ENCODE measurements around the gene TEX19. TPM values are rescaled to one million over a fixed set of nuclear protein-coding genes. Genes with fewer than 3 reads are reported as not detected.

Gene TEX19
- total RNA-seq, 2 donors from 2014 or later: 10.6 TPM; not detected in 1

DNA sequence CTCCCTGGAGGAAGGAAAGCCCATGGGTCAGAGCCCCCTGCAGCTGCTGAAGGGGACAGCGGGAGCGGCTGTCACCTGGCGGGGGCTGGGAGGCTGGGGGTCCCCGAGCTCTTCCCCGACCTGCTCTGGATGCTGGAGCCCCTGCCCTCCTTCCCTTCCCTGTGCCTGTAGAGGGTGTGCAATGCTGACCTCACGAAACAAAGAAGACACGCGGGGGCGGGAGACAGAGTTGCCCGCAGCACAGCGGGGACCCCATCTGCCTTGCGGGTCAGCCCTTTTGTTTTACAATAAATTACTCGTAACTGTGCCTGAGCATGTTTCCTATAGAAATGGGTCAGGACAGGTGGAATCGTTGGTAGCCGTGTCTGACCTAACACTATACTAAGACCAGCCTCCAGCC, 31.8 kb upstream of the TEX19 start:
- WGBS: 67% methylated on average over 15 of the region's 15 CpGs
- intact Hi-C loops (cut with DNase I): no loop called here

DNA sequence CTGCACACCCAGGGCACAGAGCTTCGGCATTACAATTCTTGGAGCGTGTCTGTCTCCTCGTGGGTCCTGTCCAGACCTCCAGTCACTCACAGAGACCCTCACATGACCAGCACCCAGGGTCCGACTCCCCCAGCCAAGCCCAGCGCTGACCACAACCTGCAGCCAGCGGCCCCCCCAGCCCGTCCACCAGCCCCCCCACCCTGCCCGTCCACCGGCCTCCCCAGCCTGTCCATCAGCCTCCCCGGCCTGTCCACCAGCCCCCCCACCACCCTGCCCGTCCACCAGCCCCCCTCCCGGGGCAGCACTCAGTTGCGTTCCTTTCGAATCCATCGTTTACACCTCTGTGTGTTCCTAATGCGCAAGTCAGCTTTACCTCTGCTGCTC, 31.3 kb upstream of the TEX19 start:
- intact Hi-C loops (cut with DNase I): no loop called here
- no peaks in the 10 kb centered on the region for H3K27me3 ChIP-seq (replicated peaks; ENCODE audit: insufficient read depth)
- no peaks in the 10 kb centered on the region for H3K36me3 ChIP-seq
- no peak overlapping the region for H3K4me3 ChIP-seq
- TF ChIP-seq POLR2AphosphoS5 (IDR thresholded peaks at IDR 0.05) (no peak), POLR2A (IDR thresholded peaks at IDR 0.05) (no peak)
- TF ChIP-seq, protein P1, sequence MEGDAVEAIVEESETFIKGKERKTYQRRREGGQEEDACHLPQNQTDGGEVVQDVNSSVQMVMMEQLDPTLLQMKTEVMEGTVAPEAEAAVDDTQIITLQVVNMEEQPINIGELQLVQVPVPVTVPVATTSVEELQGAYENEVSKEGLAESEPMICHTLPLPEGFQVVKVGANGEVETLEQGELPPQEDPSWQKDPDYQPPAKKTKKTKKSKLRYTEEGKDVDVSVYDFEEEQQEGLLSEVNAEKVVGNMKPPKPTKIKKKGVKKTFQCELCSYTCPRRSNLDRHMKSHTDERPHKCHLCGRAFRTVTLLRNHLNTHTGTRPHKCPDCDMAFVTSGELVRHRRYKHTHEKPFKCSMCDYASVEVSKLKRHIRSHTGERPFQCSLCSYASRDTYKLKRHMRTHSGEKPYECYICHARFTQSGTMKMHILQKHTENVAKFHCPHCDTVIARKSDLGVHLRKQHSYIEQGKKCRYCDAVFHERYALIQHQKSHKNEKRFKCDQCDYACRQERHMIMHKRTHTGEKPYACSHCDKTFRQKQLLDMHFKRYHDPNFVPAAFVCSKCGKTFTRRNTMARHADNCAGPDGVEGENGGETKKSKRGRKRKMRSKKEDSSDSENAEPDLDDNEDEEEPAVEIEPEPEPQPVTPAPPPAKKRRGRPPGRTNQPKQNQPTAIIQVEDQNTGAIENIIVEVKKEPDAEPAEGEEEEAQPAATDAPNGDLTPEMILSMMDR (IDR thresholded peaks at IDR 0.05): no peak
- H3K27ac ChIP-seq: no peak overlapping the region
- H3K4me1 ChIP-seq (replicated peaks): peaks cover 5% of the 10 kb centered on the region
- DNase-seq (ENCODE audit: low spot score): no peak
- 58% methylated on average over 16 of the region's 16 CpGs for WGBS
- H3K9me3 ChIP-seq: no peaks in the 10 kb centered on the region

More for the DNA sequence above, 31.8 kb upstream of the TEX19 start:
- Histone ChIP-seq H3K27me3 (replicated peaks; ENCODE audit: insufficient read depth) (no peaks in the 10 kb centered on the region), H3K4me1 (replicated peaks) (peaks cover 5% of the 10 kb centered on the region), H3K9me3 (no peaks in the 10 kb centered on the region), H3K4me3 (no peak overlapping the region), H3K36me3 (no peaks in the 10 kb centered on the region), H3K27ac (no peak overlapping the region)
- TF ChIP-seq POLR2A (IDR thresholded peaks at IDR 0.05): no peak
- TF ChIP-seq, protein P1 (IDR thresholded peaks at IDR 0.05): no peak
- TF ChIP-seq POLR2AphosphoS5 (IDR thresholded peaks at IDR 0.05): no peak
- no peak for DNase-seq (ENCODE audit: low spot score)

DNA sequence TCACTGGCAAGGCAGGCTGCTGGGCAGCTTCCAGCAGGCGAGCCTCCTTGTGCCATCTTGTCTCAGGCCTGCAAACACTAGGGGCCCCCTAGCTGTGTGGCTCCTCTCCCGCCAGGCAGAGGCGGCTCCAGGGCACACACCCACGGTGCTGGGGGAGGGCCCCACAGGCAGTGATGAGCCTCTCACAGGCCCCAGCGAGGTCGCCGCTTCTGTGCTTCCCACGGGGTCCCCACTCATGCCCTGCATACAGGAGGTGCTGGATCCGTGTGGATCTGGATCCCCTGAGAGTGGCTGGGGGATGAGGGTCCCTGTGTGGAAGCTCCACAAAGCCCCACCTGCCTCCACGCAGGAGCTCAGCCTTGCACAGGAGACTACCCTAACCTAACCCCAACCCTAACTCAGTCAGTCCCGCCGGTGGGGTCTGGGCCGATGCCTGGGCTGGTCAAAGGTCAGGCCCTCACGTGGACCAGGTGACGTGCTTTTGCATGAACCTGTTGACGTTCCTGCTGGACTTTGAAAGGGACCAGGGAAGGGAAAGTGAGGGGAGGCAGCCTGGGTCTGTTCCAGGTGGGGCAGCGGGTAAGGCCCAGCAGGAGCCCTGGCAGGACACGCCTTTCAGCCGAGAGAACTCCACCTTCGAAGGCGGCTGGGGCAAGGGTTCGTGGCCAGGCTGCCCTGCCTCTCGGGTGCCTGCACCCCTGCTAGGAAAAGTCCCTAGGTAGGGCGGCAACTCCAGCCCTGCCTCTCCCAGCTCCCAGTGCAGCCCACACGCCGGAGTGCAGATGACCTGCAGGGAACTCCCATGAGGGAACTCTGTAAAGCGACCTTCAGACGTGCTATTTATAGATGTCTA, 30.7 kb upstream of the TEX19 start:
- no peak overlapping the region for H3K27ac ChIP-seq
- no peaks in the 10 kb centered on the region for H3K36me3 ChIP-seq
- intact Hi-C loops (cut with DNase I): no loop called here
- 68% methylated on average over 22 of the region's 28 CpGs for WGBS
- TF ChIP-seq POLR2A (IDR thresholded peaks at IDR 0.05): no peak
- TF ChIP-seq POLR2AphosphoS5 (IDR thresholded peaks at IDR 0.05): no peak
- no peak overlapping the region for H3K4me3 ChIP-seq
- H3K9me3 ChIP-seq: no peaks in the 10 kb centered on the region
- H3K27me3 ChIP-seq (replicated peaks; ENCODE audit: insufficient read depth): no peaks in the 10 kb centered on the region
- H3K4me1 ChIP-seq (replicated peaks): peaks cover 9% of the 10 kb centered on the region
- no peak for DNase-seq (ENCODE audit: low spot score)

DNA sequence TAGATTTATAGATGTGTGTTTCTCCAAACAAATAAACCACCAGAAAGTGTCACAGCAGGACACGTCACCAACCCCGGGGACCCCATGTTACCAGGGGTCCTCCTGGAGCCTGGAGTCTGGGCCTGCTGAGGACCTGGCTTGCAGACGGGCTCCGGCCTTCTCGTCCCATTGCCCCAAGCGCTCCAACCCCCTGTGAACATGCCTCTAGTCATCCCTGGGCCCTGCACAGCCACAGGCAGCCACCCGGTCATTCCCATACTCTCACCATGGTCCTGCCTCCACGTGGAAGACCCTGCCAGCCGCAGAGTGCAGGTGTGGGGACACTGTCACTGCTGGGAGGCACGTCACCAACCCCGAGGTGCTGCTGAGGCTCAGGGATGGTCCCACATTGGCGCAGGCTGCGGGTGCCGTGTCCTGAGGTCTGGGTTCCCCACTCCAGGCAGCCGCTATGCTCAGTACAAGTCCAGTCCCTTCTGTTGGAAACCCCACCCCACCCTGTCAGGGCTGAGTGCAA, 30.0 kb upstream of the TEX19 start:
- H3K9me3 ChIP-seq: no peaks in the 10 kb centered on the region
- no peak overlapping the region for H3K4me3 ChIP-seq
- WGBS: 91% methylated on average over 13 of the region's 15 CpGs
- no peak overlapping the region for H3K27ac ChIP-seq
- intact Hi-C loops (cut with DNase I): no loop called here
- TF ChIP-seq POLR2A (IDR thresholded peaks at IDR 0.05) (no peak), POLR2AphosphoS5 (IDR thresholded peaks at IDR 0.05) (no peak)
- H3K27me3 ChIP-seq (replicated peaks; ENCODE audit: insufficient read depth): no peaks in the 10 kb centered on the region
- no peaks in the 10 kb centered on the region for H3K36me3 ChIP-seq
- H3K4me1 ChIP-seq (replicated peaks): peaks cover 11% of the 10 kb centered on the region
- DNase-seq (ENCODE audit: low spot score): no peak

DNA sequence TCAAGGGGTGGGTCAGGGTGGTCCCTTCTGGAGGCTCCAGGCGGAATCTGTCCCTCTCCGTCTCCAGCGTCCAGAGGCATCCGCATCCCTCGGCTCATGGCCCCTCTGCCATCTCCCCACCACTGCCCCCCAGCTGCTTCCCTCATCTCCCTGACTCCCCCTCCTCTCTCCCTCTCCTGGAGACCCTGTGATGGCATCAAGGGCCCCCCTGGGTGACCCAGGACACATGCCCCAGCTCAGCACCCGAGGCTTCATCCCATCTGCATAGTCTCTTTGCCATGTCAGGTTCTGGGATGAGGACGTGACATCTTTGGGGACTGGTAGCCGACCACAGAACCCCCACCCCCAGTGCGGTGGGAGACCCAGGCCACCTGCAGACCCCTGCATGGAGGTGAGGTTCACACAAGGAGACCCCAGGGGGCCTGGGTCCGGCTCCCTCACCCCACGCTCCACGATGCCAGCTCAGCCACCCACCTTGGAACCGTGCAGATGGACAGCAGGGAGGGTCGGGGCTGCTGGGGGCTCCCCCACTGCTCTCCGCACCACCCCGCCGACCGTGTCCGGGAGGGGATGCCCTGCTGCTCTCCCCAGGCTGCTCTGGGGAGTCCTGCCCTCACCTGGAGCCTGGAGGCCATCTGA, 29.2 kb upstream of the TEX19 start:
- no peaks in the 10 kb centered on the region for H3K27me3 ChIP-seq (replicated peaks; ENCODE audit: insufficient read depth)
- TF ChIP-seq POLR2A (IDR thresholded peaks at IDR 0.05) (no peak), POLR2AphosphoS5 (IDR thresholded peaks at IDR 0.05) (no peak)
- TF ChIP-seq, protein P1 (IDR thresholded peaks at IDR 0.05): no peak
- H3K4me3 ChIP-seq: no peak overlapping the region
- no peak for DNase-seq (ENCODE audit: low spot score)
- 82% methylated on average over 19 of the region's 19 CpGs for WGBS
- peaks cover 18% of the 10 kb centered on the region for H3K4me1 ChIP-seq (replicated peaks)
- H3K9me3 ChIP-seq: no peaks in the 10 kb centered on the region
- H3K27ac ChIP-seq: no peak overlapping the region
- intact Hi-C loops (cut with DNase I): no loop called here
- H3K36me3 ChIP-seq: no peaks in the 10 kb centered on the region

All from prostate gland (tissue), 2 donors.